GM12878 (cell line): Measurements from ENCODE around the gene PPP1R14B.

Experiments
- CEBPB ChIP-seq, 2 experiments: fragments of 150-350 bp in 1 of 2; IDR thresholded peaks; 2 replicates each; pipeline ENCODE4 v1.6.1; 2012 to 2014; ENCODE audit warnings: low read depth in 2 of 2, low read length in 2 of 2, borderline replicate concordance in 1 of 2, inconsistent platforms in 1 of 2
- EP300 ChIP-seq, 2 experiments: fragments of 150-350 bp in 1 of 2; IDR thresholded peaks; 2 replicates each; pipeline ENCODE4 v1.6.1; 2011 to 2012; ENCODE audit warnings: low read depth in 2 of 2, low read length in 2 of 2, borderline replicate concordance in 1 of 2, improper control_type of control experiment in 1 of 2, inconsistent platforms in 1 of 2; ENCODE audit not compliant: control insufficient read depth in 1 of 2
- JUNB ChIP-seq: IDR thresholded peaks from 2 replicates; pipeline ENCODE4 v1.6.1; 2016; ENCODE audit warnings: antibody characterized with exemption, mild to moderate bottlenecking
- KDM1A ChIP-seq: fragments of 200-600 bp; sonication (generic); IDR thresholded peaks from 2 replicates; pipeline ENCODE4 v1.6.1; 2016; ENCODE audit warnings: borderline replicate concordance
- NR2C2 ChIP-seq: IDR thresholded peaks from 2 replicates; pipeline ENCODE4 v1.6.1; 2011; ENCODE audit warnings: borderline replicate concordance, low read depth; ENCODE audit not compliant: control insufficient read depth, insufficient read length
- SIN3A ChIP-seq: IDR thresholded peaks from 2 replicates; pipeline ENCODE4 v1.6.1; 2012; ENCODE audit warnings: low read depth, low read length, improper control_type of control experiment
- STAT3 ChIP-seq: IDR thresholded peaks from 2 replicates; pipeline ENCODE4 v1.6.1; 2011; ENCODE audit warnings: low read depth, low read length, improper control_type of control experiment
- TF ChIP-seq, protein P1 (sequence below): IDR thresholded peaks from 2 replicates; pipeline ENCODE4 v1.6.1; 2012; ENCODE audit warnings: low read depth, low read length, improper control_type of control experiment
- TF ChIP-seq, protein P2 (sequence below): fragments of 450-650 bp; IDR thresholded peaks from 2 replicates; pipeline ENCODE4 v1.6.1; 2014; ENCODE audit warnings: mild to moderate bottlenecking
- TF ChIP-seq, protein P3 (sequence below), 3 experiments: IDR thresholded peaks in 2 of 3; conservative IDR thresholded peaks in 1 of 3; 2 replicates each; pipeline ENCODE4 v1.5.1; 2011; ENCODE audit warnings: low read depth in 3 of 3, low read length in 3 of 3, mild to moderate bottlenecking in 3 of 3, control low read depth in 2 of 3, moderate library complexity in 2 of 3, inconsistent platforms in 1 of 3, mixed read lengths in 1 of 3; ENCODE audit not compliant: control insufficient read depth in 2 of 3, insufficient read depth in 1 of 3; ENCODE audit errors: extremely low read depth in 1 of 3
- TF ChIP-seq, protein P4 (sequence below): fragments of 450-650 bp; IDR thresholded peaks from 2 replicates; pipeline ENCODE4 v1.6.1; 2017; ENCODE audit warnings: borderline replicate concordance
- TF ChIP-seq, protein P5 (sequence below): IDR thresholded peaks from 2 replicates; pipeline ENCODE4 v1.6.1; 2012; ENCODE audit warnings: mild to moderate bottlenecking, low read depth, low read length
- TF ChIP-seq, protein P6 (sequence below): IDR thresholded peaks from 2 replicates; pipeline ENCODE4 v1.6.1; 2011; ENCODE audit warnings: borderline replicate concordance, low read depth, mild to moderate bottlenecking, moderate library complexity, mixed read lengths, low read length; ENCODE audit not compliant: insufficient read depth; ENCODE audit errors: extremely low read length

DNA sequence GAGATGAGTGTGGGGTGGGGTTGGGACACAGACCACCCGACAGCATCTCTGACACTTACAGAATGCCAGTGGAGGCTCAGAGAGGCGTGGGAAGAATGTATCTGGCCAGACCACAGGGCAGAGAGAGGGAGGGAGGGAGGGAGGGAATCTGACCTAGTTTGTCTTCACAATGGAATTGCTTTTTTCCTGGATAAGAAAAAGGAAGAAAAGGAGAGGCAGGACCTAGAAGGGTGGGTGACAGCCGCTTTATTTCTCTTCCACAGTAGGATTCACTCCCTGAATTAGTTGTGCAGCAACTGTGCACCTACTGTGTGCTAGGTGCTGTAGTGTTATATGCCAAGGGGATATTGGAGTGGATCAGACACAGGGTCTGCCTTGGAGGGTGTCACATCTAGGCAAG, 48.0 kb upstream of the PPP1R14B start:
- TF ChIP-seq EP300 (IDR thresholded peaks at IDR 0.05; ENCODE audit: borderline replicate concordance in 1 of 2, control insufficient read depth in 1 of 2, low read depth in 2 of 2, low read length in 2 of 2) (no peak), JUNB (no peak), CEBPB (IDR thresholded peaks at IDR 0.05; ENCODE audit: borderline replicate concordance in 1 of 2, low read depth in 2 of 2, low read length in 2 of 2) (no peak), SIN3A (no peak), STAT3 (no peak), KDM1A (no peak), NR2C2 (no peak)
- TF ChIP-seq, protein P1, sequence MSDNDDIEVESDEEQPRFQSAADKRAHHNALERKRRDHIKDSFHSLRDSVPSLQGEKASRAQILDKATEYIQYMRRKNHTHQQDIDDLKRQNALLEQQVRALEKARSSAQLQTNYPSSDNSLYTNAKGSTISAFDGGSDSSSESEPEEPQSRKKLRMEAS: no peak
- TF ChIP-seq, protein P2, sequence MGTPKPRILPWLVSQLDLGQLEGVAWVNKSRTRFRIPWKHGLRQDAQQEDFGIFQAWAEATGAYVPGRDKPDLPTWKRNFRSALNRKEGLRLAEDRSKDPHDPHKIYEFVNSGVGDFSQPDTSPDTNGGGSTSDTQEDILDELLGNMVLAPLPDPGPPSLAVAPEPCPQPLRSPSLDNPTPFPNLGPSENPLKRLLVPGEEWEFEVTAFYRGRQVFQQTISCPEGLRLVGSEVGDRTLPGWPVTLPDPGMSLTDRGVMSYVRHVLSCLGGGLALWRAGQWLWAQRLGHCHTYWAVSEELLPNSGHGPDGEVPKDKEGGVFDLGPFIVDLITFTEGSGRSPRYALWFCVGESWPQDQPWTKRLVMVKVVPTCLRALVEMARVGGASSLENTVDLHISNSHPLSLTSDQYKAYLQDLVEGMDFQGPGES: no peak
- TF ChIP-seq, protein P3, sequence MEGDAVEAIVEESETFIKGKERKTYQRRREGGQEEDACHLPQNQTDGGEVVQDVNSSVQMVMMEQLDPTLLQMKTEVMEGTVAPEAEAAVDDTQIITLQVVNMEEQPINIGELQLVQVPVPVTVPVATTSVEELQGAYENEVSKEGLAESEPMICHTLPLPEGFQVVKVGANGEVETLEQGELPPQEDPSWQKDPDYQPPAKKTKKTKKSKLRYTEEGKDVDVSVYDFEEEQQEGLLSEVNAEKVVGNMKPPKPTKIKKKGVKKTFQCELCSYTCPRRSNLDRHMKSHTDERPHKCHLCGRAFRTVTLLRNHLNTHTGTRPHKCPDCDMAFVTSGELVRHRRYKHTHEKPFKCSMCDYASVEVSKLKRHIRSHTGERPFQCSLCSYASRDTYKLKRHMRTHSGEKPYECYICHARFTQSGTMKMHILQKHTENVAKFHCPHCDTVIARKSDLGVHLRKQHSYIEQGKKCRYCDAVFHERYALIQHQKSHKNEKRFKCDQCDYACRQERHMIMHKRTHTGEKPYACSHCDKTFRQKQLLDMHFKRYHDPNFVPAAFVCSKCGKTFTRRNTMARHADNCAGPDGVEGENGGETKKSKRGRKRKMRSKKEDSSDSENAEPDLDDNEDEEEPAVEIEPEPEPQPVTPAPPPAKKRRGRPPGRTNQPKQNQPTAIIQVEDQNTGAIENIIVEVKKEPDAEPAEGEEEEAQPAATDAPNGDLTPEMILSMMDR (IDR thresholded peaks at IDR 0.05 in 2 of 3, conservative IDR thresholded peaks at IDR 0.05 in 1 of 3; ENCODE audit: control insufficient read depth in 2 of 3, extremely low read depth in 1 of 3, insufficient read depth in 1 of 3, low read depth in 3 of 3, low read length in 3 of 3): no peak
- TF ChIP-seq, protein P4, sequence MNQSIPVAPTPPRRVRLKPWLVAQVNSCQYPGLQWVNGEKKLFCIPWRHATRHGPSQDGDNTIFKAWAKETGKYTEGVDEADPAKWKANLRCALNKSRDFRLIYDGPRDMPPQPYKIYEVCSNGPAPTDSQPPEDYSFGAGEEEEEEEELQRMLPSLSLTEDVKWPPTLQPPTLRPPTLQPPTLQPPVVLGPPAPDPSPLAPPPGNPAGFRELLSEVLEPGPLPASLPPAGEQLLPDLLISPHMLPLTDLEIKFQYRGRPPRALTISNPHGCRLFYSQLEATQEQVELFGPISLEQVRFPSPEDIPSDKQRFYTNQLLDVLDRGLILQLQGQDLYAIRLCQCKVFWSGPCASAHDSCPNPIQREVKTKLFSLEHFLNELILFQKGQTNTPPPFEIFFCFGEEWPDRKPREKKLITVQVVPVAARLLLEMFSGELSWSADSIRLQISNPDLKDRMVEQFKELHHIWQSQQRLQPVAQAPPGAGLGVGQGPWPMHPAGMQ: no peak
- TF ChIP-seq, protein P5, sequence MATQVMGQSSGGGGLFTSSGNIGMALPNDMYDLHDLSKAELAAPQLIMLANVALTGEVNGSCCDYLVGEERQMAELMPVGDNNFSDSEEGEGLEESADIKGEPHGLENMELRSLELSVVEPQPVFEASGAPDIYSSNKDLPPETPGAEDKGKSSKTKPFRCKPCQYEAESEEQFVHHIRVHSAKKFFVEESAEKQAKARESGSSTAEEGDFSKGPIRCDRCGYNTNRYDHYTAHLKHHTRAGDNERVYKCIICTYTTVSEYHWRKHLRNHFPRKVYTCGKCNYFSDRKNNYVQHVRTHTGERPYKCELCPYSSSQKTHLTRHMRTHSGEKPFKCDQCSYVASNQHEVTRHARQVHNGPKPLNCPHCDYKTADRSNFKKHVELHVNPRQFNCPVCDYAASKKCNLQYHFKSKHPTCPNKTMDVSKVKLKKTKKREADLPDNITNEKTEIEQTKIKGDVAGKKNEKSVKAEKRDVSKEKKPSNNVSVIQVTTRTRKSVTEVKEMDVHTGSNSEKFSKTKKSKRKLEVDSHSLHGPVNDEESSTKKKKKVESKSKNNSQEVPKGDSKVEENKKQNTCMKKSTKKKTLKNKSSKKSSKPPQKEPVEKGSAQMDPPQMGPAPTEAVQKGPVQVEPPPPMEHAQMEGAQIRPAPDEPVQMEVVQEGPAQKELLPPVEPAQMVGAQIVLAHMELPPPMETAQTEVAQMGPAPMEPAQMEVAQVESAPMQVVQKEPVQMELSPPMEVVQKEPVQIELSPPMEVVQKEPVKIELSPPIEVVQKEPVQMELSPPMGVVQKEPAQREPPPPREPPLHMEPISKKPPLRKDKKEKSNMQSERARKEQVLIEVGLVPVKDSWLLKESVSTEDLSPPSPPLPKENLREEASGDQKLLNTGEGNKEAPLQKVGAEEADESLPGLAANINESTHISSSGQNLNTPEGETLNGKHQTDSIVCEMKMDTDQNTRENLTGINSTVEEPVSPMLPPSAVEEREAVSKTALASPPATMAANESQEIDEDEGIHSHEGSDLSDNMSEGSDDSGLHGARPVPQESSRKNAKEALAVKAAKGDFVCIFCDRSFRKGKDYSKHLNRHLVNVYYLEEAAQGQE: no peak
- TF ChIP-seq, protein P6, sequence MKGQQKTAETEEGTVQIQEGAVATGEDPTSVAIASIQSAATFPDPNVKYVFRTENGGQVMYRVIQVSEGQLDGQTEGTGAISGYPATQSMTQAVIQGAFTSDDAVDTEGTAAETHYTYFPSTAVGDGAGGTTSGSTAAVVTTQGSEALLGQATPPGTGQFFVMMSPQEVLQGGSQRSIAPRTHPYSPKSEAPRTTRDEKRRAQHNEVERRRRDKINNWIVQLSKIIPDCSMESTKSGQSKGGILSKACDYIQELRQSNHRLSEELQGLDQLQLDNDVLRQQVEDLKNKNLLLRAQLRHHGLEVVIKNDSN: no peak
